Camera-type eye (tissue), 1 donor: ENCODE measurements around the gene ST8SIA1. TPM values are rescaled to one million over a fixed set of nuclear protein-coding genes. Genes with fewer than 3 reads are reported as not detected.

ENCODE experiments used
- total RNA-seq: library from RNA; depleted of rRNA; stranded (reverse); fragments of >200 nt; gene quantifications from one replicate; pipeline ENCODE4 v1.2.3, GENCODE V29; 2014

ST8SIA1 gene
- total RNA-seq = 20.5 TPM

GRCh38 chr12:22334410-22335100 lies at the start of gene ST8SIA1:
ST8SIA1 (minus strand) TSS chr12:22334707; CDS start chr12:22334232, 475 bp downstream.

Other genes starting within 250 kb of the ST8SIA1 start
- 122 TPM for gene C2CD5, start 209.8 kb upstream of the ST8SIA1 start, total RNA-seq